Stimulated activated CD4-positive, alpha-beta T cell treated with anti-CD3 and anti-CD28 coated beads, Interleukin-15, amount 100 ng/mL, for 24 hours (primary cell): ENCODE results near the gene SMG5.
"Not testable (repeated sequence)": the region's sequence is repeated elsewhere in the genome, so short reads cannot be mapped to it uniquely, and the experiment has no call there.

ENCODE experiments used
- DNase-seq: peaks from one replicate; pipeline ENCODE4 v3.0.0-alpha.2; 2020

SMG5 gene

DNA sequence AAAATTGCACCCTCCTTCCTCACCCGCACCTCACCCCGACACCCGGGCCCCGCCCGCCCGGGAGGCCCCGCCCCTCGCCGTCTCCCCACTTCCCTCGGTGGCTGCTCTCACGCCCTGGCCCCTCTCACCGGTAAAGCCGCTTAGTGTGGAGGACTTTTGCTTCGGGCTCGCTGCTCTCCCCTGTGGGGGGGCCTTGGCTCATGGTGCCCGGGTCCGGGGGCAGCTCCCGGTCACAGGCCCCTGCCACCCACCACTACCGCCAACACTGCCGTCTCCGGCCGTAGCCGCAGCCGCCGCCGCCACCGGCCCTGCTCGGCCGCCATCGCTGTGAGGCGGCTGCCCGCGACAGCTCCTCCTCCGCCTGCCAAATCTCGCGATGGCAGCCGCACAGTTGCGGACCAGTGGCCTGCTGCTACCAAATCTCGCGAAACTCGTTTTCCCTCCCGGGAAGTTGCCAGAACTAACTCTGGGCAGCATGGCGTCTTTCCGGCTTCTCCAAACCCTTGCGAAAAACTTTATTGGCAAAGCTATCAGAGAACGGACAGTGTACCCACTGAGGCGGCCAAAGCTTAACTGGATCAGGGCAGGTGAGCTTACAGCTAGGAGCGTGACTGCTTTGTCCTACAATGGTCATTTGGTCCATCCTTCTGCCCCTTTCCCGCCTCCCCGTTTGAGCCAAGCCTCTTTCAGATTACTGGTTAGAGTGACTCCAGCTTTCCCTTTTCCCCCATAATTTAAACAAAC is at the start of gene SMG5:
TSS of gene SMG5 (minus strand) at position 347 of the 744 bp plus-strand sequence. CDS start at position 202, 145 bp downstream.
- DNase-seq, result peak; percentile 97

GRCh38 chr1:156323179-156323578 is 40.6 kb upstream of the SMG5 start:
- DNase-seq, result not testable (repeated sequence)

- DNase-seq, result no peak
Measured at GRCh38 chr1:156320560-156320959, 37.9 kb upstream of the SMG5 start.

DNA sequence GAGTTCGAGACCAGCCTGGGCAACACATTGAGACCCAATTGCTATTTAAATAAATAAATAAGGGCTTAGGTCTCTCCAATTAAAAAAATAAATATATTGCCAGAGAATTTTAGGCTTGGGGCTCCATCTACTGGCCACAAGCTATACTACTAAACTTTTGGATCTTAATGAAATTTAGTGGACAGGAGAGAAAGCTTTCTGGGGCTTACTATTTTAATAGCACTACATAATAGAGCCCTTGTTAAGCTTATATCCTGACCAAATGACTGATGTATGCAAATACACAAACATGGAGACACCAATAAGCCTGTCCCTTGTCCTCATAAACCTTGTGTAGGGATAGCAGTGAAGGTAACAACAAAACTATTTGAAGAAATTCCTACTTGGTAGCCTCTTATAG is 37.0 kb upstream of the SMG5 start:
- no peak for DNase-seq

DNA sequence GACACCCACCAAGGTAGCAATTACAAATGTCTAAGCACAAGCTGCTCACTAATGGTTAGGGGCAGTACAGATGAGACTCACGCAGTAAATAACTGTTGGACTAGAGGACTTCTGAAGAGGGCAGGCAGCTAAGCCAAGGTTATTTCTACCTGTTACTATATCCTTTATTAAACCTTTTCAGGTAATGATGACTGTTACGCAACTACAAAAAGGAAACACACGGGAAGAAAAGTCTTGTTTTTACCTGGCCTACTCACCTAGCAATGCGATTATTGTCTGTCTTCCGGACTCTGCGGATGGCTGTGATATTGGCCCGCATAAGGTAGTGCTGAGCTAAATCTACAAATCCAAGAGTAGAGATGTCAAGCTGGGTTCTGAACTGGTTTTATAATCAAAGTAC is 34.3 kb upstream of the SMG5 start:
- no peak for DNase-seq

DNA sequence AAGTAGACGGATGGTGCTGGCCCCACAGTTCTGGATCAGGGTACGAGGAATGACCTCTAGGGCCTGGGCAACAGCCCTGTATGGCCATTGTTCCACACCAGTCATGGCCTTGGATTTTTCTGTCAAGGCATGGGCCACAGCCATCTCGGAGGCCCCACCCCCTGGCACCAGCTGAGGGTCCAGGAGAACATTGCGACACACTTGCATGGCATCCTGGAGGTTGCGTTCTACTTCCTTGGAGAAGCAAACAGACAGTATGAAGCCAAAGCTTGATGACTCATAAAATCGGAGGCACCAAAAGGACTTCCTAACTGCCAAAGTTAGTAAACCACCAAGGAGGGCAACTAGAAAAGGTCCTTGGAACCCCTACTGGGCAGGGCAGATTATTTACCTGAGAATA is 28.3 kb upstream of the SMG5 start:
- DNase-seq, result no peak

- no peak for DNase-seq
Measured at GRCh38 chr1:156308078-156308477, 25.5 kb upstream of the SMG5 start.

DNA sequence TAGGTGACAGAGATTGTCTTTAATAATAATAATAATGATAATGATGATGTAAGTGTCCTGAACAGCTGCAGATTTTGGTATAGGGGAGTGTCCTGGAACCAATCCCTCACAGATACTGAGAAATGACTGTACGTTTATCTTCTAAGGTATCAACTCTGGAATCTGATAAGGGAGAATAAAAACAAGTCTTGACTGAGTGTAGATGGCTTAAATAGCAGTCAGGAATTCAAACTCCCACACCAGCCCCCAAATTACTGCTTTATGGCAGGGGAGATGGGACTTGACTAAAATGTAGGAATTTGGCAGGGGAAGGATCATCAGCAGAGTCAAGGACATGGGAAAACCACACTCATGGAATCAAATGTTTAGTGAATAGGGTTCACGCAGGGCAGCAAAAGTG is 22.6 kb upstream of the SMG5 start:
- DNase-seq, result no peak

- DNase-seq, result no peak
Measured at GRCh38 chr1:156303241-156303640, 20.6 kb upstream of the SMG5 start.

- no peak for DNase-seq
Measured at GRCh38 chr1:156298852-156299357, 16.3 kb upstream of the SMG5 start, which contains the start of gene VHLL. TSS of gene VHLL (minus strand) at chr1:156299307. CDS start at chr1:156299189, 118 bp downstream.

DNA sequence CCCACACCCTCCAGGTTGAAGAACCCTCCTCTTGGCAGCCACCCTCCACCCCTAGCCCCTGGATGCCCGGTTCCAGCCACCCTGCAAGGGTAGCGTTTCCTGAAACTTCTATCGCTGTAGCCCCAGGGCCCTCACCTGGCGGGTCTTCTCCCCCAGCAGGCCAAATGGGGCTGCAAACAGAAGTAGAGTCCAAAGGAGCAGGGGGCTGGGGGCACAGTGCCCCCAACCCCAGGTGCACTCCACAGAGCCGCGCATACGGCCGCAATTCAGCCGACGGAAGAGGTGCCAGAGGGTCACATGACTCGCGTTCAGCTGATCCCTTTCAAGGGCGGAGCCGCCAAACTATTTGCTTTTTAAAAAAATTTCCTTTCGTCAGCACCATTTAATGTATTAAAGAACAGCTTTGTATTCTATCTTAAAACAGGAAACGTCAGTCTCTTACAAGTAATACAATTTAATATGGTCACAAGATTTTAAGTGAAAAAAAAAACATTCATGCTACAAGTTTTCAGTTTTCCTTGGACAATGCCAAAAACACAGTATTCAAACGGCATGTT is 12.8 kb upstream of the SMG5 start, which contains the start of gene GLMP:
TSS of gene GLMP (minus strand) at position 289 of the 557 bp plus-strand sequence. CDS start at position 255, 34 bp downstream.
- DNase-seq, result peak; percentile 69

DNA sequence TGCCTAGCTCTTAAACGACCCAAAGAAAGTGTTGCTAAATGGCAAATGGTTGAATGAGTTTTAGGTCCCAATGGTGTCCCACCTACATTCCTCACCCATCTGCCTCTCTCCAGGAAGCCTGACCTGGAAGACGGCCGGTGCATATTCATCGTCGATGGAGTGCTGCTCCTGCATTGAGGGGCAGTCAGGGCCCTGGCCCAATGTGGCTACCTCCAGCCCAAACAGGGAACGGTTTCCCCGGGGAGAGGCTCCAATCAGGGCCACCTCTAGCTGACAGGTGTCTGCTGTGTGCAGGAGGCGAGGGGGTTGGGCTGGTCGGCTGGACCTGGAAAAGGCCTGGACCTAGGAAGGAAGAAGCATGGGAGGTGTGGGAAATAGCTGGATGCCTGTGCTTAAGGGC is 11.3 kb upstream of the SMG5 start:
- no peak for DNase-seq

DNA sequence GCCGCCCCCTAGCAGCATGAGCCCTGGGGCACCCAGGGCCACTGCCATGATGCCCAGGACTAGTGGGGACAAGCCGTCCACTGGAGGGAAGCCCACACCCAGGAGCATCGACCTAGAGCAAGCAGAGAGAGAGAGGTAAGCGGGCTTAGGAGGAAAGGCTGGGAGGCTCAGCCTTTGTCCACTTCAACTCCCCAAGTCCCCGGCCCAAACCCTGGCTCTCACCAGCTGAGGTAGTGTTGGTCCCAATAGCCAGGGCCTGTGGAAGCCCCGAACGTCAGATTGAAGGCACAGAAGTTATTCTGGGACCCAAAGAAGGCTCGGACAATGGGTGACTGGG is 10.4 kb upstream of the SMG5 start:
- no peak for DNase-seq

- DNase-seq, result peak; percentile 44
Measured at GRCh38 chr1:156291226-156292061, 8.8 kb upstream of the SMG5 start.

- no peak for DNase-seq
Measured at GRCh38 chr1:156289857-156290256, 7.2 kb upstream of the SMG5 start.

DNA sequence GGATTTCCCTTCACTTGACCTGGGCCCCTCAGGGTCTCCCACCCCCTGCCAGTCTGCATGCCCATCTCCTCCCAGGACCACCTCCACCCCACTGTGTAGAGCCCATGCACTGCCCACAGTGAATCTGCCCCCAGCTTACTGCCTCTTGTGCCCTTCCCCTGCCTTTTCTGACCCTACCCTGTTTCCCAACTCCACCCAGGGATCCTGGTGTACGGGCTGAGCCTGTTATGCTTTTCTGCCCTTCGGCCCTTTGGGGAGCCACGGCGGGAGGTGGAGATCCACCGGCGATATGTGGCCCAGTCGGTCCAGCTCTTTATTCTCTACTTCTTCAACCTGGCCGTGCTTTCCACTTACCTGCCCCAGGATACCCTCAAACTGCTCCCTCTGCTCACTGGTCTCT is 3.4 kb upstream of the SMG5 start:
- no peak for DNase-seq

GRCh38 chr1:156285437-156285836 is 2.8 kb upstream of the SMG5 start:
- DNase-seq, result no peak

GRCh38 chr1:156284757-156285156 is 2.1 kb upstream of the SMG5 start:
- no peak for DNase-seq

- DNase-seq, result no peak
Measured at GRCh38 chr1:156284112-156284511, 1.5 kb upstream of the SMG5 start, which contains the start of gene TMEM79. TSS of gene TMEM79 (plus strand) at chr1:156284325. CDS start at chr1:156285227, 902 bp downstream.

DNA sequence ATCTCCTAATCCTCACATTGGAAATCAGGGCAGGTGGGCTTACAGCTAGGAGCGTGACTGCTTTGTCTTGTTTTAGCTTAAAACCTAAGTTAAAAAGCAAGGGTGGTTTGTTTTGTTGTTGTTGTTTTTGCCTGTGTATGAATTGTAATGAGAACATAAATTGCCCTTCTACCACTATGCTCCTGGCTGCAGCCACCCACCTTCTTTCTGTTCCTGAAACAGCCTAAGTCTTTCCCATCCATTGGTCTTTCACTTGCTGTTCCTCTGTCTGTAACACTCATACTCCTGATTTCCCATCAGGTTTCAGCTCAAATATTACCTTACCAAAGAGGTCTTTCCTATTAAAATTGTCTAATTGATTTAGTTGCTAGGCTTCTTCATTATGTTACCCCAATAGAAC is 896 bp upstream of the SMG5 start:
- no peak for DNase-seq

DNA sequence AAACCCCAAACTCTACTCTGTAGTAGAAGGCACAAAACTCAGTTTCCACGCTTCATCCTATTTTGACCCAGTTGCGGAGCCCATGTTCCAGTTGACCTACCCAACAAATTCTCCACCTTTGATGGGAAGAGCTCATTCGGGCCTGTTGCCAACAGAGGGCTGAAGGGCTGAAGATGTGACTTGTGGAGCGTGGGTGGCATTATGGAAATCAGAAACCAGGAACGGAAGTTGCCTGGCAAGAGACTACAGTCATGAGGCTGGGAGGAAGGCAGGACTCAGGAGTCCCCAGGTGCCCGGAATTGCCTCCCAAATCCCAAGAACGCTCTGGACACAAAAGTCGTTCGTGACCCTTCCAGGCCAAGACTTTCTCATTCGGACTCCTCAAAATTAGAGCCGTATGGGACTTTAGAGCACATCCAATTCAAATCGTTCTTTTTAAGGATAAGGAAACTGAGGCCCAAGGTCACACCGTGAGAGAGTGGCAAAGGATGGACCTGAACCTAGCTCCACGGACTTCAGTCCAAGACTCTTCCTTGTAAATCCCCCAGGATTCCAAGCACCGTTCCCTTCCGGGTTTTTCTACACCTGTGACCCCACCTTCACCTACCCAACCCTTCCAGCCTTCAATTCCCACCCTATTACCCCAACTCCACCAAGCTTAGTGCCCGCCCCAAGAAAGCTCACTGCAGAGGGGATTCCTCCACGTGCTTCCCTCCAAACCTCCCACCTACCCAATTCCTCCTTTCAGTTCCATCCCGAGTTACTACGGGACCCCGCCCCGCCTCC is 739 bp downstream of the SMG5 start:
- DNase-seq, result peak; percentile 59

DNA sequence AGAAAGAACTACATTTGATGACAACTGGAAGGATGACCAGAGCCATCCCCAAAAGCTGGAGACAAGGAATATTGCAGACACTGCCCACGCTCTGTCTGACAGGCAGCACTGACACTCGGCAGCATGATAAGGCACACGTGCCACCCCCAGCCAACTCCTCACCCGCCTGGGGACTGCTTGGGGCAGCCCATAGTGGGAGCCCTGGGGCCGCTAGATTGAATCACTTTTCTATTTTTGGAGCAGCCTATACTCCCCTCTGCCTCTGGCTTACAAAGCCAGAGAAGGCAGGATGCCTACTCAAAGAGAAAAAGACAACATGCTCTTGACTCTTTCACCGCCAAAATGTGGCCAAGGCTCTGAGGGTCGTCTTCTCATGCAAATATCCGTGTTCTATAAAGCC is 1.3 kb downstream of the SMG5 start:
- peak; percentile 70 for DNase-seq

GRCh38 chr1:156279837-156280236 is 2.8 kb downstream of the SMG5 start:
- DNase-seq, result no peak
